Trophoblast cell (in vitro differentiated cells and primary cell): ENCODE results near the gene NAA16.

Experiments used
- DNase-seq, 2 donors: peaks; one replicate each; pipeline ENCODE4 v3.0.0-alpha.2; 2016
- H2AFZ ChIP-seq: 2 replicates; pipeline ENCODE4 v1.6.1; 2013; ENCODE audit warnings: low read length, moderate library complexity, mild to moderate bottlenecking; ENCODE audit not compliant: insufficient read depth, poor library complexity
- H2AK5ac ChIP-seq: 2 replicates; pipeline ENCODE4 v1.6.1; 2013; ENCODE audit warnings: mild to moderate bottlenecking, low read length
- H2BK120ac ChIP-seq: 2 replicates; pipeline ENCODE4 v1.6.1; 2013; ENCODE audit warnings: low read length, mild to moderate bottlenecking, moderate library complexity; ENCODE audit not compliant: insufficient read depth, poor library complexity
- H2BK12ac ChIP-seq: 2 replicates; pipeline ENCODE4 v1.6.1; 2013; ENCODE audit warnings: mild to moderate bottlenecking, low read length, moderate library complexity
- H2BK5ac ChIP-seq: 2 replicates; pipeline ENCODE4 v1.6.1; 2013; ENCODE audit warnings: low read length, low read depth, moderate library complexity, mild to moderate bottlenecking; ENCODE audit not compliant: poor library complexity
- H3K14ac ChIP-seq: 2 replicates; pipeline ENCODE4 v1.6.1; 2013; ENCODE audit warnings: mild to moderate bottlenecking, low read length
- H3K18ac ChIP-seq: 2 replicates; pipeline ENCODE4 v1.6.1; 2013; ENCODE audit warnings: mild to moderate bottlenecking, low read length
- H3K23ac ChIP-seq: 2 replicates; pipeline ENCODE4 v1.6.1; 2013; ENCODE audit warnings: low read length
- H3K27ac ChIP-seq: 2 replicates; pipeline ENCODE4 v1.5.1; 2013; ENCODE audit warnings: low read depth, mild to moderate bottlenecking, inconsistent platforms, low read length, moderate library complexity
- H3K27me3 ChIP-seq: 2 replicates; pipeline ENCODE4 v1.6.1; 2013; ENCODE audit warnings: inconsistent platforms, mild to moderate bottlenecking, low read length, moderate library complexity; ENCODE audit not compliant: insufficient read depth
- H3K36me3 ChIP-seq, 2 experiments: 1 replicate in 1 of 2; 2 replicates in 1 of 2; pipeline ENCODE4 v1.6.1; 2013; ENCODE audit warnings: low read length in 2 of 2, mild to moderate bottlenecking in 2 of 2, moderate library complexity in 1 of 2; ENCODE audit not compliant: insufficient read depth in 2 of 2, control insufficient read depth in 1 of 2
- H3K4ac ChIP-seq: 2 replicates; pipeline ENCODE4 v1.6.1; 2013; ENCODE audit warnings: low read depth, mild to moderate bottlenecking, low read length, moderate library complexity
- H3K4me1 ChIP-seq, 2 experiments: 1 replicate in 1 of 2; 2 replicates in 1 of 2; pipeline ENCODE4 v1.6.1; 2013; ENCODE audit warnings: low read length in 2 of 2, mild to moderate bottlenecking in 2 of 2, moderate library complexity in 1 of 2; ENCODE audit not compliant: insufficient read depth in 2 of 2, control insufficient read depth in 1 of 2
- H3K4me2 ChIP-seq: 2 replicates; pipeline ENCODE4 v1.6.1; 2013; ENCODE audit warnings: inconsistent platforms, mild to moderate bottlenecking, low read length, moderate library complexity
- H3K4me3 ChIP-seq: 2 replicates; pipeline ENCODE4 v1.5.1; 2013; ENCODE audit warnings: mild to moderate bottlenecking, low read depth, low read length, inconsistent platforms
- H3K79me1 ChIP-seq: one replicate; pipeline ENCODE4 v1.6.1; 2013; ENCODE audit warnings: low read length
- H3K79me2 ChIP-seq: 2 replicates; pipeline ENCODE4 v1.6.1; 2013; ENCODE audit warnings: low read length, mild to moderate bottlenecking; ENCODE audit not compliant: control insufficient read depth, insufficient read depth, poor library complexity
- H3K9ac ChIP-seq: 2 replicates; pipeline ENCODE4 v1.6.1; 2013; ENCODE audit warnings: mild to moderate bottlenecking, low read length
- H3K9me3 ChIP-seq: 2 replicates; pipeline ENCODE4 v1.6.1; 2013; ENCODE audit warnings: low read depth, mild to moderate bottlenecking, control low read depth, inconsistent platforms, low read length; ENCODE audit not compliant: insufficient read depth
- H4K12ac ChIP-seq: 2 replicates; pipeline ENCODE4 v1.6.1; 2013; ENCODE audit warnings: low read depth, mild to moderate bottlenecking, low read length, moderate library complexity
- H4K8ac ChIP-seq: 2 replicates; pipeline ENCODE4 v1.6.1; 2013; ENCODE audit warnings: low read depth, mild to moderate bottlenecking, low read length, moderate library complexity
- H4K91ac ChIP-seq: one replicate; pipeline ENCODE4 v1.6.1; 2013; ENCODE audit warnings: low read depth, mild to moderate bottlenecking, low read length, moderate library complexity
- WGBS: extraction: QIAGEN DNeasy Blood & Tissue Kit; methylation state at CpG from one replicate; pipeline ENCODE4 v1.1.7; 2013; ENCODE audit warnings: missing lambda C conversion rate; ENCODE audit not compliant: insufficient read length, insufficient coverage; ENCODE audit errors: extremely low coverage; 5-methylcytosine and 5-hydroxymethylcytosine counted together

NAA16 gene

GRCh38 chr13:41317243-41317642, 6.2 kb downstream of the NAA16 start:
- no peak overlapping the region for H3K9ac ChIP-seq
- no peak overlapping the region for H3K4me2 ChIP-seq
- no peak overlapping the region for H3K23ac ChIP-seq
- DNase-seq: no peak
- no peak overlapping the region for H2BK120ac ChIP-seq
- no peaks in the 10 kb centered on the region for H3K9me3 ChIP-seq
- peaks cover 3% of the 10 kb centered on the region for H3K79me2 ChIP-seq
- no peak overlapping the region for H4K91ac ChIP-seq
- no peaks in the 10 kb centered on the region for H3K79me1 ChIP-seq
- no peak overlapping the region for H2BK12ac ChIP-seq
- no peak overlapping the region for H2BK5ac ChIP-seq
- no peaks in the 10 kb centered on the region for H3K4me1 ChIP-seq
- no peak overlapping the region for H2AK5ac ChIP-seq
- H3K36me3 ChIP-seq: peaks cover 0 to 4% of the 10 kb centered on the region in 2 experiments
- no peak overlapping the region for H3K27ac ChIP-seq
- no CpG with 5 or more reads among the region's 1 CpG for WGBS
- H4K8ac ChIP-seq: no peak overlapping the region
- H4K12ac ChIP-seq: no peak overlapping the region
- no peaks in the 10 kb centered on the region for H3K27me3 ChIP-seq
- H3K18ac ChIP-seq: no peak overlapping the region
- no peak overlapping the region for H3K4ac ChIP-seq
- no peak overlapping the region for H3K4me3 ChIP-seq
- no peak overlapping the region for H3K14ac ChIP-seq
- no peak overlapping the region for H2AFZ ChIP-seq

GRCh38 chr13:41325752-41326151, 14.7 kb downstream of the NAA16 start:
- Histone ChIP-seq H4K12ac (no peak overlapping the region), H3K4me1 (no peaks in the 10 kb centered on the region), H3K9me3 (no peaks in the 10 kb centered on the region), H3K18ac (no peak overlapping the region), H3K23ac (no peak overlapping the region), H3K36me3 (peaks cover 0 to 5% of the 10 kb centered on the region in 2 experiments), H3K79me2 (no peaks in the 10 kb centered on the region), H4K91ac (no peak overlapping the region), H2BK120ac (no peak overlapping the region), H3K79me1 (no peaks in the 10 kb centered on the region), H3K4ac (no peak overlapping the region), H2BK5ac (no peak overlapping the region), H3K14ac (no peak overlapping the region), H3K9ac (no peak overlapping the region), H2BK12ac (no peak overlapping the region), H2AFZ (no peak overlapping the region), H2AK5ac (no peak overlapping the region), H3K4me2 (no peak overlapping the region), H3K27ac (no peak overlapping the region), H4K8ac (no peak overlapping the region), H3K4me3 (no peak overlapping the region), H3K27me3 (no peaks in the 10 kb centered on the region)
- DNase-seq: no peak
- WGBS: no CpG with 5 or more reads among the region's 2 CpGs

- Histone ChIP-seq H3K4me1 (no peaks in the 10 kb centered on the region), H2BK12ac (no peak overlapping the region), H3K9me3 (no peaks in the 10 kb centered on the region), H4K91ac (no peak overlapping the region), H2AK5ac (no peak overlapping the region), H3K79me1 (no peaks in the 10 kb centered on the region), H3K27me3 (no peaks in the 10 kb centered on the region), H4K12ac (no peak overlapping the region), H2AFZ (no peak overlapping the region), H3K27ac (no peak overlapping the region), H3K36me3 (peaks cover 0 to 4% of the 10 kb centered on the region in 2 experiments), H4K8ac (no peak overlapping the region), H3K4ac (no peak overlapping the region), H3K23ac (no peak overlapping the region), H3K4me2 (no peak overlapping the region), H3K14ac (no peak overlapping the region), H2BK5ac (no peak overlapping the region), H3K4me3 (no peak overlapping the region), H3K9ac (no peak overlapping the region), H2BK120ac (no peak overlapping the region), H3K18ac (no peak overlapping the region), H3K79me2 (no peaks in the 10 kb centered on the region)
- no peak for DNase-seq
- WGBS: no CpG with 5 or more reads among the region's 1 CpG
Measured at GRCh38 chr13:41326661-41327060, 15.6 kb downstream of the NAA16 start.

- DNase-seq: no peak
- Histone ChIP-seq H3K23ac (no peak overlapping the region), H2AK5ac (no peak overlapping the region), H4K8ac (no peak overlapping the region), H2AFZ (no peak overlapping the region), H2BK120ac (no peak overlapping the region), H3K36me3 (peaks cover 0 to 4% of the 10 kb centered on the region in 2 experiments), H2BK5ac (no peak overlapping the region), H3K9me3 (no peaks in the 10 kb centered on the region), H3K9ac (no peak overlapping the region), H3K4me1 (no peaks in the 10 kb centered on the region), H3K4ac (no peak overlapping the region), H3K27ac (no peak overlapping the region), H3K79me2 (no peaks in the 10 kb centered on the region), H3K14ac (no peak overlapping the region), H3K27me3 (no peaks in the 10 kb centered on the region), H4K12ac (no peak overlapping the region), H3K4me3 (no peak overlapping the region), H4K91ac (no peak overlapping the region), H2BK12ac (no peak overlapping the region), H3K4me2 (no peak overlapping the region), H3K79me1 (no peaks in the 10 kb centered on the region), H3K18ac (no peak overlapping the region)
- WGBS: no CpG with 5 or more reads among the region's 3 CpGs
Measured at GRCh38 chr13:41327994-41328790, 17.1 kb downstream of the NAA16 start.
